Esophagus muscularis mucosa (tissue), 3 donors: ENCODE data around the gene AGAP1.

Experiments used
- POLR2A ChIP-seq: fragments of 450-650 bp; IDR thresholded peaks from one replicate; pipeline ENCODE4 v1.6.1; 2017; ENCODE audit warnings: antibody characterized with exemption, moderate library complexity, mild to moderate bottlenecking, low read depth
- TF ChIP-seq, protein P1 (sequence below), 3 experiments: fragments of 200-600 bp in 2 of 3; fragments of 450-650 bp in 1 of 3; sonication (generic) in 2 of 3; IDR thresholded peaks; one replicate each; pipeline ENCODE4 v1.5.1; 2017 to 2019; ENCODE audit warnings: antibody characterized with exemption in 3 of 3, mild to moderate bottlenecking in 2 of 3, moderate library complexity in 1 of 3

DNA sequence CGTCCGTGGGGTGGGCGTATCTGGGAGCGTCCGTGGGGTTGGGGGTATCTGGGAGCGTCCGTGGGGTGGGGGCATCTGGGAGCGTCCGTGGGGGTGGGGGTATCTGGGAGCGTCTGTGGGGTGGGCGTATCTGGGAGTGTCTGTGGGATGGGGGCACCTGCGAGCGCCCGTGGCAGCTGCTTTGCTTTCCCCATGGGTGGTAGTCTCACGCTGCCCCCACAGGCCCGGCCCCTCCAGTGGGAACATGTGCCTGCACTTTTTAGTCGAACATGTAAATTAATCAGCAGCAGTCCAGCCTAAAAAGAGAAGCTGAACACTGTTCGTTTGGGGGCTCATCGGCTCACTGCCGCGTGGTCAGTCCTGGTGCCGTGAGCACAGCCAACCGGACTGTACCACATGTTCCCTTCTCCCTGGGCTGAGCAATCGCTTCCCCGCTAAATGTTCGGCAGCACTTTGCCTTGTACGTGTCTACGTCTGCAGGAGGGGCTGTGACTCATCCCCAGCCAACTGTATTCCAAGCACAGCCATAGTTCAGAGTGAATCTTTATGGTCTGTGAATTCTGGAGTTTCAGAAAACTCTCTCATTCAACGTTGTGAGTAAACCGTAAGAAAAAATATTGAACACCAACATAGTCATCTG is 271.5 kb downstream of the AGAP1 start:
- TF ChIP-seq, protein P1, sequence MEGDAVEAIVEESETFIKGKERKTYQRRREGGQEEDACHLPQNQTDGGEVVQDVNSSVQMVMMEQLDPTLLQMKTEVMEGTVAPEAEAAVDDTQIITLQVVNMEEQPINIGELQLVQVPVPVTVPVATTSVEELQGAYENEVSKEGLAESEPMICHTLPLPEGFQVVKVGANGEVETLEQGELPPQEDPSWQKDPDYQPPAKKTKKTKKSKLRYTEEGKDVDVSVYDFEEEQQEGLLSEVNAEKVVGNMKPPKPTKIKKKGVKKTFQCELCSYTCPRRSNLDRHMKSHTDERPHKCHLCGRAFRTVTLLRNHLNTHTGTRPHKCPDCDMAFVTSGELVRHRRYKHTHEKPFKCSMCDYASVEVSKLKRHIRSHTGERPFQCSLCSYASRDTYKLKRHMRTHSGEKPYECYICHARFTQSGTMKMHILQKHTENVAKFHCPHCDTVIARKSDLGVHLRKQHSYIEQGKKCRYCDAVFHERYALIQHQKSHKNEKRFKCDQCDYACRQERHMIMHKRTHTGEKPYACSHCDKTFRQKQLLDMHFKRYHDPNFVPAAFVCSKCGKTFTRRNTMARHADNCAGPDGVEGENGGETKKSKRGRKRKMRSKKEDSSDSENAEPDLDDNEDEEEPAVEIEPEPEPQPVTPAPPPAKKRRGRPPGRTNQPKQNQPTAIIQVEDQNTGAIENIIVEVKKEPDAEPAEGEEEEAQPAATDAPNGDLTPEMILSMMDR (IDR thresholded peaks at IDR 0.05), result no peak
- no peak for TF ChIP-seq POLR2A
